GM12878 (cell line): Measurements from ENCODE around the gene PAX7. TPM values are rescaled to one million over a fixed set of nuclear protein-coding genes. Genes with fewer than 3 reads are reported as not detected.

Source experiments
- ATAC-seq: fragments of 200-7000 bp; cut with Tn5 transposase; 3 replicates; pipeline ENCODE4 v1.9.1; 2020; ENCODE audit warnings: mild to moderate bottlenecking, moderate library complexity
- BruUV-seq: library from RNA; stranded (reverse); fragments of 400-500 nt; replicated peaks from 2 replicates; lab custom pipeline; 2021; lab: Mats Ljungman, UMichigan
- CTCF ChIA-PET: fragments of 300-600 bp; sonication (Branson Sonifier 250); formaldehyde crosslinking; extraction: SDS; loops from one replicate; lab custom pipeline; 2021; ENCODE audit warnings: inconsistent platforms; lab: Yijun Ruan, JAX
- POLR2A ChIA-PET: fragments of 350-600 bp; formaldehyde crosslinking; extraction: SDS; loops from one replicate; lab custom pipeline; 2021; ENCODE audit warnings: inconsistent platforms; lab: Charles Lee
- RAD21 ChIA-PET: fragments of 300-600 bp; sonication (Branson Sonifier 250); formaldehyde crosslinking; loops from one replicate; lab custom pipeline; 2023; ENCODE audit warnings: antibody characterized with exemption; ENCODE audit not compliant: unreplicated experiment; lab: Charles Lee
- SMC1A ChIA-PET: fragments of 300-600 bp; sonication (Branson Sonifier 250); formaldehyde crosslinking; loops from one replicate; lab custom pipeline; 2023; ENCODE audit not compliant: unreplicated experiment, uncharacterized antibody; lab: Charles Lee
- DNase-seq: peaks from one replicate; pipeline ENCODE4 v3.0.0-alpha.2; 2011; ENCODE audit warnings: low read depth, low spot score
- FAIRE-seq: peaks from 3 replicates; lab custom pipeline; 2011; peaks lifted over from hg19 to GRCh38; lab: Jason Lieb, UNC
- H2AFZ ChIP-seq: 2 replicates; pipeline ENCODE4 v1.6.0; 2011; ENCODE audit warnings: low read depth, low read length, control low read depth; ENCODE audit not compliant: control insufficient read depth
- H3K27ac ChIP-seq: 2 replicates; pipeline ENCODE4 v1.5.1; 2011; ENCODE audit warnings: control low read depth; ENCODE audit not compliant: control insufficient read depth, insufficient read depth
- H3K27me3 ChIP-seq, 2 experiments: replicated peaks in 1 of 2; 2 replicates each; pipeline versions ENCODE4 v1.6.0 to v1.6.1; 2011; ENCODE audit warnings: low read length in 1 of 2; ENCODE audit not compliant: control insufficient read depth in 2 of 2, insufficient read depth in 2 of 2
- H3K36me3 ChIP-seq, 2 experiments: 2 replicates each; pipeline ENCODE4 v1.5.1; 2011; ENCODE audit warnings: low read length in 1 of 2; ENCODE audit not compliant: control insufficient read depth in 2 of 2, insufficient read depth in 2 of 2
- H3K4me1 ChIP-seq: 2 replicates; pipeline ENCODE4 v1.6.1; 2011; ENCODE audit warnings: mild to moderate bottlenecking, low read length, moderate library complexity, mixed read lengths; ENCODE audit not compliant: control insufficient read depth, insufficient read depth
- H3K4me2 ChIP-seq: 2 replicates; pipeline ENCODE4 v1.6.0; 2011; ENCODE audit warnings: control low read depth; ENCODE audit not compliant: control insufficient read depth, insufficient read depth
- H3K4me3 ChIP-seq: fragments of 200-600 bp; sonication (generic); 2 replicates; pipeline ENCODE4 v1.5.1; 2016
- H3K79me2 ChIP-seq: 2 replicates; pipeline ENCODE4 v1.6.0; 2011; ENCODE audit warnings: low read length; ENCODE audit not compliant: control insufficient read depth, insufficient read depth
- H3K9ac ChIP-seq: 2 replicates; pipeline ENCODE4 v1.8.0; 2011; ENCODE audit warnings: low read length, control low read depth, mixed read lengths; ENCODE audit not compliant: control insufficient read depth, insufficient read depth
- H3K9me3 ChIP-seq: replicated peaks from 3 replicates; pipeline ENCODE4 v1.5.1; 2011; ENCODE audit warnings: mild to moderate bottlenecking, low read length; ENCODE audit not compliant: control insufficient read depth, insufficient read depth
- H4K20me1 ChIP-seq: 2 replicates; pipeline ENCODE4 v1.6.0; 2011; ENCODE audit not compliant: control insufficient read depth, insufficient read depth
- BCLAF1 ChIP-seq: fragments of 450-650 bp; IDR thresholded peaks from 2 replicates; pipeline ENCODE4 v1.6.1; 2017; ENCODE audit warnings: antibody characterized with exemption, mild to moderate bottlenecking, moderate library complexity
- BRCA1 ChIP-seq: IDR thresholded peaks from 2 replicates; pipeline ENCODE4 v1.6.1; 2011; ENCODE audit warnings: low read depth, low read length, improper control_type of control experiment
- EED ChIP-seq: sonication (generic); IDR thresholded peaks from 2 replicates; pipeline ENCODE4 v1.6.1; 2016; ENCODE audit warnings: antibody characterized with exemption, low read depth
- ELK1 ChIP-seq: IDR thresholded peaks from 2 replicates; pipeline ENCODE4 v1.6.1; 2012; ENCODE audit warnings: low read depth, low read length, improper control_type of control experiment
- FOS ChIP-seq: IDR thresholded peaks from 3 replicates; pipeline ENCODE4 v1.6.1; 2011; ENCODE audit warnings: borderline replicate concordance; ENCODE audit not compliant: insufficient read length; ENCODE audit errors: extremely low read depth
- IKZF2 ChIP-seq, 2 experiments: fragments of 450-650 bp; IDR thresholded peaks; 2 replicates each; pipeline ENCODE4 v1.6.1; 2017; ENCODE audit warnings: mild to moderate bottlenecking in 2 of 2, moderate library complexity in 2 of 2
- LARP7 ChIP-seq: fragments of 450-650 bp; IDR thresholded peaks from 2 replicates; pipeline ENCODE4 v1.6.1; 2017; ENCODE audit warnings: mild to moderate bottlenecking
- MEF2B ChIP-seq: fragments of 450-650 bp; IDR thresholded peaks from 2 replicates; pipeline ENCODE4 v1.6.1; 2018; ENCODE audit warnings: mild to moderate bottlenecking, moderate library complexity; ENCODE audit not compliant: partially characterized antibody, poor library complexity, severe bottlenecking
- NBN ChIP-seq: fragments of 450-650 bp; IDR thresholded peaks from 2 replicates; pipeline ENCODE4 v1.6.1; 2016
- NFIC ChIP-seq: IDR thresholded peaks from 2 replicates; pipeline ENCODE4 v1.6.1; 2012; ENCODE audit warnings: low read depth, mild to moderate bottlenecking, inconsistent platforms, low read length, moderate library complexity
- NR2C1 ChIP-seq: fragments of 450-650 bp; IDR thresholded peaks from 2 replicates; pipeline ENCODE4 v1.6.1; 2017; ENCODE audit warnings: antibody characterized with exemption, mild to moderate bottlenecking, moderate library complexity
- PBX3 ChIP-seq: IDR thresholded peaks from 2 replicates; pipeline ENCODE4 v1.6.1; 2011; ENCODE audit warnings: mild to moderate bottlenecking, low read depth, low read length, moderate library complexity; ENCODE audit not compliant: insufficient replicate concordance
- POLR2AphosphoS5 ChIP-seq: IDR thresholded peaks from 2 replicates; pipeline ENCODE4 v1.6.1; 2011; ENCODE audit warnings: mild to moderate bottlenecking, low read length, inconsistent platforms
- RAD21 ChIP-seq: IDR thresholded peaks from 2 replicates; pipeline ENCODE4 v1.6.1; 2011; ENCODE audit warnings: mild to moderate bottlenecking, low read depth, low read length, moderate library complexity; ENCODE audit not compliant: insufficient read depth
- RB1 ChIP-seq: fragments of 450-650 bp; formaldehyde crosslinking; IDR thresholded peaks from 2 replicates; pipeline ENCODE4 v1.6.1; 2017; ENCODE audit warnings: mild to moderate bottlenecking, borderline replicate concordance
- SIN3A ChIP-seq: IDR thresholded peaks from 2 replicates; pipeline ENCODE4 v1.6.1; 2012; ENCODE audit warnings: low read depth, low read length, improper control_type of control experiment
- STAT1 ChIP-seq: fragments of 450-650 bp; conservative IDR thresholded peaks from 2 replicates; pipeline ENCODE4 v1.6.1; 2014; ENCODE audit warnings: antibody characterized with exemption, mild to moderate bottlenecking
- ZBTB33 ChIP-seq: fragments of 450-650 bp; IDR thresholded peaks from 2 replicates; pipeline ENCODE4 v1.6.1; 2017; ENCODE audit warnings: mild to moderate bottlenecking
- WGBS: methylation state at CpG from one replicate; pipeline ENCODE4 v1.1.6; 2016; ENCODE audit warnings: low lambda C conversion rate; ENCODE audit not compliant: insufficient replicate concordance, insufficient coverage; ENCODE audit errors: missing lambda C conversion rate; 5-methylcytosine and 5-hydroxymethylcytosine counted together
- in situ Hi-C: fragments of 300-500 bp; cut with MboI; formaldehyde crosslinking; loops from 9 replicates; pipeline ENCODE4 v1.14.3; 2018; ENCODE audit warnings: mixed read lengths
- intact Hi-C: fragments of 100-400 bp; cut with micrococcal nuclease; formaldehyde crosslinking; loops from one replicate; pipeline ENCODE4 v1.14.2; 2022; ENCODE audit not compliant: unreplicated experiment
- polyA plus RNA-seq, 11 experiments: library from polyadenylated mRNA; depleted of rRNA in 4 of 11; unstranded in 6 of 11; stranded (reverse) in 5 of 11; fragments of >200 nt; fragmentation: Nextera tagmentation in 4 of 11; fragmentation: Illumina TruSeq in 1 of 11; extraction: Ambion mirVana in 4 of 11; extraction: Trizol in 1 of 11; gene quantifications; 1 replicate in 1 of 11; 2 replicates in 10 of 11; pipeline versions ENCODE4 v1.2.1 to v1.2.3, GENCODE V29; 2011 to 2016; ENCODE audit warnings: inconsistent platforms in 2 of 11, missing spikeins in 2 of 11, low read depth in 1 of 11
- total RNA-seq, 4 experiments: library from RNA; depleted of rRNA in 3 of 4; stranded (reverse); fragments of >200 nt in 3 of 4; fragmentation: Illumina TruSeq in 1 of 4; extraction: Trizol in 1 of 4; gene quantifications; 2 replicates each; pipeline versions ENCODE4 v1.2.1 to v1.2.3, GENCODE V29; 2013 to 2021

PAX7 gene
- total and polyA plus RNA-seq, 10 of the 15 experiments (the other 5 are each of a cell fraction or from before 2014, with no cell fraction given), result not detected

- CTCF ChIA-PET, result interaction anchor here (0.7 kb wide), 1 partner anchor 1915 kb away, joined by 3 read pairs; no protein-coding TSS in a partner anchor
- H3K79me2 ChIP-seq, result no peaks in the 10 kb centered on the region
- H3K27me3 ChIP-seq, result peaks cover 0 to 3% of the 10 kb centered on the region in 2 experiments; a peak in 2 of 4 replicates
- H3K9me3 ChIP-seq, result no peaks in the 10 kb centered on the region
- RAD21 ChIA-PET, result no interaction called here
- no peak overlapping the region for H3K4me2 ChIP-seq
- H4K20me1 ChIP-seq, result no peaks in the 10 kb centered on the region
- intact Hi-C loops (no loop called here), in situ Hi-C loops (no loop called here)
- no peak for DNase-seq
- FAIRE-seq, result no peak
- no peak overlapping the region for H3K9ac ChIP-seq
- no peak overlapping the region for H2AFZ ChIP-seq
- SMC1A ChIA-PET, result no interaction called here
- no peaks in the 10 kb centered on the region for H3K36me3 ChIP-seq
- POLR2A ChIA-PET, result no interaction called here
- TF ChIP-seq STAT1 (no peak), RAD21 (no peak), SIN3A (no peak), NR2C1 (no peak), BRCA1 (no peak), NBN (no peak), IKZF2 (IDR thresholded peaks at IDR 0.05) (no peak), RB1 (no peak), LARP7 (no peak), ELK1 (no peak), BCLAF1 (no peak), FOS (no peak), POLR2AphosphoS5 (no peak), NFIC (no peak), EED (no peak), ZBTB33 (no peak), PBX3 (no peak), MEF2B (no peak)
- H3K27ac ChIP-seq, result no peak overlapping the region
- WGBS, result 0% methylated on average over 3 of the region's 3 CpGs
- no peaks in the 10 kb centered on the region for H3K4me1 ChIP-seq
- no TSS peak for BruUV-seq
- ATAC-seq, result no peak
- H3K4me3 ChIP-seq, result no peak overlapping the region
These were observed 157.3 kb downstream of the PAX7 start for GRCh38 chr1:18787825-18788385.
